ENCODE data around the gene SIRT3.

DNA sequence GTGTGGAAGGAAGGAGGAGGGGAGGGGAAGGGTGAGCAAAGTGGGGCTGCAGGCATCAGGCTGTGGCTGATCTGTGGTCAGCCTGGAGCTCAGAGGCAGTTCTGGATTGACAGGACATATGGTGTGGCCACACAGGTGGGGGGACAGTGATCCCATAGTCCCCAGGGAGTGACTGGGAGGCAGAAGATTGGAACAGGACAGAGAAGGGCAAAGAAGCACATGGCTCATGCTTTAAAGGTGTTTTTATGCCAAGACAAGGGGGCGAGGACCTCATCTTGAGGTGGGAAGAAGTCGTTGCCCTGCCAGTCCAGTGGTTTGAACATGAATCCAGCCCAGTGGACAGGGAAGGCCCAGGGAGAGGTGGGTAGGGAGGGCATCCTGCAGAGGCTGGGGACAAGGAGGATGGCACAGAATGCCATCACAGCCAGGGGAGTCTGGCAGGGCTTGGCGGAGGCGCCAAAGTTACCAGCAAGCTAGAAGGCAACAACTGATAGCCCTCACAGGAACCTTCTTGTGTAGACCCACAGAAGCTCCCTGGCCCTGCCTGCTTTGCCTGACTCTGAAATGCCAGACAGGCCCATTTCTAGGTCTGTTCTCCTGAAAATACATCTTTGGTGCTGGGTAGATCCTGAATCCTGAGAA is 32.1 kb downstream of the SIRT3 start:
- TF ChIP-seq, protein P1, sequence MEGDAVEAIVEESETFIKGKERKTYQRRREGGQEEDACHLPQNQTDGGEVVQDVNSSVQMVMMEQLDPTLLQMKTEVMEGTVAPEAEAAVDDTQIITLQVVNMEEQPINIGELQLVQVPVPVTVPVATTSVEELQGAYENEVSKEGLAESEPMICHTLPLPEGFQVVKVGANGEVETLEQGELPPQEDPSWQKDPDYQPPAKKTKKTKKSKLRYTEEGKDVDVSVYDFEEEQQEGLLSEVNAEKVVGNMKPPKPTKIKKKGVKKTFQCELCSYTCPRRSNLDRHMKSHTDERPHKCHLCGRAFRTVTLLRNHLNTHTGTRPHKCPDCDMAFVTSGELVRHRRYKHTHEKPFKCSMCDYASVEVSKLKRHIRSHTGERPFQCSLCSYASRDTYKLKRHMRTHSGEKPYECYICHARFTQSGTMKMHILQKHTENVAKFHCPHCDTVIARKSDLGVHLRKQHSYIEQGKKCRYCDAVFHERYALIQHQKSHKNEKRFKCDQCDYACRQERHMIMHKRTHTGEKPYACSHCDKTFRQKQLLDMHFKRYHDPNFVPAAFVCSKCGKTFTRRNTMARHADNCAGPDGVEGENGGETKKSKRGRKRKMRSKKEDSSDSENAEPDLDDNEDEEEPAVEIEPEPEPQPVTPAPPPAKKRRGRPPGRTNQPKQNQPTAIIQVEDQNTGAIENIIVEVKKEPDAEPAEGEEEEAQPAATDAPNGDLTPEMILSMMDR (IDR thresholded peaks at IDR 0.05) = no peak
- TF ChIP-seq POLR2A (IDR thresholded peaks at IDR 0.05) = no peak

Measured in heart left ventricle (tissue), 13 donors.